WTC11 (cell line): Measurements from ENCODE around the gene TOX4. TPM values are rescaled to one million over a fixed set of nuclear protein-coding genes. Genes with fewer than 3 reads are reported as not detected.
A peak's percentile ranks its signal among the peaks of the same experiment; 100 is the strongest.

Experiments used
- ATAC-seq: fragments of 200-7000 bp; cut with Tn5 transposase; 2 replicates; pipeline ENCODE4 v1.10.0; 2021; ENCODE audit warnings: mild to moderate bottlenecking, moderate library complexity
- CTCF ChIA-PET: fragments of 300-600 bp; sonication (Branson Sonifier 250); formaldehyde crosslinking; loops from one replicate; lab custom pipeline; 2021; ENCODE audit warnings: antibody characterized with exemption; lab: Charles Lee
- POLR2A ChIA-PET: fragments of 350-600 bp; sonication (Branson Sonifier 250); formaldehyde crosslinking; loops from one replicate; lab custom pipeline; 2021; ENCODE audit warnings: antibody characterized with exemption; lab: Charles Lee
- DNase-seq: peaks from one replicate; pipeline ENCODE4 v3.0.0; 2021; ENCODE audit warnings: low spot score
- H3K27ac Mint-ChIP-seq: 2 replicates; pipeline ENCODE4 v1.8.0; 2021; ENCODE audit warnings: mixed read lengths
- H3K27me3 Mint-ChIP-seq: 2 replicates; pipeline ENCODE4 v1.8.0; 2021; ENCODE audit warnings: low read depth, mild to moderate bottlenecking, moderate library complexity, mixed read lengths
- H3K36me3 Mint-ChIP-seq: 2 replicates; pipeline ENCODE4 v1.8.0; 2021; ENCODE audit warnings: mixed read lengths
- H3K4me1 Mint-ChIP-seq: 2 replicates; pipeline ENCODE4 v1.8.0; 2022; ENCODE audit warnings: mixed read lengths
- H3K4me3 Mint-ChIP-seq: 2 replicates; pipeline ENCODE4 v1.8.0; 2021; ENCODE audit warnings: mild to moderate bottlenecking, moderate library complexity, mixed read lengths
- H3K9me3 Mint-ChIP-seq: 2 replicates; pipeline ENCODE4 v1.8.0; 2021; ENCODE audit warnings: mixed read lengths
- AFF4 ChIP-seq: sonication (generic); formaldehyde crosslinking; IDR thresholded peaks from 2 replicates; pipeline ENCODE4 v1.8.1; 2023; ENCODE audit warnings: mild to moderate bottlenecking, missing genetic modification reagents, borderline replicate concordance
- ATF1 ChIP-seq: sonication (generic); formaldehyde crosslinking; IDR thresholded peaks from 2 replicates; pipeline ENCODE4 v1.8.1; 2023; ENCODE audit warnings: mild to moderate bottlenecking, moderate library complexity, missing genetic modification reagents
- ATF2 ChIP-seq: sonication (generic); formaldehyde crosslinking; IDR thresholded peaks from 2 replicates; pipeline ENCODE4 v1.8.1; 2022; ENCODE audit warnings: low read depth, missing genetic modification reagents, borderline replicate concordance
- ATF3 ChIP-seq: sonication (generic); formaldehyde crosslinking; conservative IDR thresholded peaks from 2 replicates; pipeline ENCODE4 v1.8.1; 2022; ENCODE audit warnings: mild to moderate bottlenecking, missing genetic modification reagents
- CBFB ChIP-seq: sonication (generic); formaldehyde crosslinking; IDR thresholded peaks from 2 replicates; pipeline ENCODE4 v1.8.1; 2022; ENCODE audit warnings: mild to moderate bottlenecking, low read depth, missing genetic modification reagents
- ELF4 ChIP-seq: sonication (generic); formaldehyde crosslinking; IDR thresholded peaks from 2 replicates; pipeline ENCODE4 v1.8.1; 2022; ENCODE audit warnings: low read depth, mild to moderate bottlenecking, moderate library complexity, missing genetic modification reagents
- EMX1 ChIP-seq: fragments of 250-450 bp; sonication (Bioruptor Pico); IDR thresholded peaks from 2 replicates; pipeline ENCODE4 v1.8.0; 2021; ENCODE audit warnings: mild to moderate bottlenecking
- IRF1 ChIP-seq: sonication (generic); formaldehyde crosslinking; IDR thresholded peaks from 2 replicates; pipeline ENCODE4 v1.8.0; 2023; ENCODE audit warnings: missing genetic modification reagents
- IRF2 ChIP-seq: sonication (generic); formaldehyde crosslinking; IDR thresholded peaks from 2 replicates; pipeline ENCODE4 v1.8.0; 2022; ENCODE audit warnings: low read depth, missing genetic modification reagents, borderline replicate concordance
- JUN ChIP-seq: sonication (generic); formaldehyde crosslinking; IDR thresholded peaks from 2 replicates; pipeline ENCODE4 v1.8.0; 2023; ENCODE audit warnings: mild to moderate bottlenecking, missing genetic modification reagents
- MYBL2 ChIP-seq: sonication (generic); formaldehyde crosslinking; IDR thresholded peaks from 2 replicates; pipeline ENCODE4 v1.8.1; 2023; ENCODE audit warnings: mild to moderate bottlenecking, moderate library complexity, missing genetic modification reagents
- NFATC4 ChIP-seq: fragments of 250-450 bp; sonication (Bioruptor Pico); IDR thresholded peaks from 2 replicates; pipeline ENCODE4 v1.9.0; 2021; ENCODE audit warnings: mild to moderate bottlenecking
- PRDM15 ChIP-seq: sonication (generic); formaldehyde crosslinking; IDR thresholded peaks from 2 replicates; pipeline ENCODE4 v1.8.0; 2022; ENCODE audit warnings: missing genetic modification reagents
- PRRX2 ChIP-seq: fragments of 250-450 bp; sonication (Bioruptor Pico); IDR thresholded peaks from 2 replicates; pipeline ENCODE4 v1.8.0; 2021; ENCODE audit warnings: mild to moderate bottlenecking
- RORB ChIP-seq: fragments of 250-450 bp; sonication (Bioruptor Pico); IDR thresholded peaks from 2 replicates; pipeline ENCODE4 v1.9.0; 2021; ENCODE audit warnings: mild to moderate bottlenecking
- SMAD3 ChIP-seq: sonication (generic); formaldehyde crosslinking; IDR thresholded peaks from 2 replicates; pipeline ENCODE4 v1.8.0; 2022; ENCODE audit warnings: missing genetic modification reagents, mild to moderate bottlenecking, borderline replicate concordance
- SP1 ChIP-seq: sonication (generic); formaldehyde crosslinking; conservative IDR thresholded peaks from 2 replicates; pipeline ENCODE4 v1.8.1; 2022; ENCODE audit warnings: missing genetic modification reagents
- TCF7 ChIP-seq: sonication (generic); formaldehyde crosslinking; IDR thresholded peaks from 2 replicates; pipeline ENCODE4 v1.8.0; 2022; ENCODE audit warnings: mild to moderate bottlenecking, low read depth, missing genetic modification reagents, moderate library complexity
- ZNF138 ChIP-seq: sonication (generic); formaldehyde crosslinking; conservative IDR thresholded peaks from 2 replicates; pipeline ENCODE4 v1.8.1; 2022; ENCODE audit warnings: mild to moderate bottlenecking, moderate library complexity, missing genetic modification reagents
- ZNF263 ChIP-seq: sonication (generic); formaldehyde crosslinking; IDR thresholded peaks from 2 replicates; pipeline ENCODE4 v1.8.1; 2022; ENCODE audit warnings: low read depth, mild to moderate bottlenecking, moderate library complexity, missing genetic modification reagents
- ZNF416 ChIP-seq: fragments of 250-450 bp; sonication (Bioruptor Pico); IDR thresholded peaks from 2 replicates; pipeline ENCODE4 v1.9.0; 2021; ENCODE audit warnings: mild to moderate bottlenecking, inconsistent platforms
- ZNF671 ChIP-seq: fragments of 250-450 bp; sonication (Bioruptor Pico); IDR thresholded peaks from 2 replicates; pipeline ENCODE4 v1.8.0; 2021; ENCODE audit warnings: mild to moderate bottlenecking
- total RNA-seq: library from RNA; stranded (reverse); gene quantifications from 3 replicates; pipeline ENCODE4 v1.2.3, GENCODE V29; 2021
- TF ChIP-seq, protein P1 (sequence below): sonication (generic); formaldehyde crosslinking; IDR thresholded peaks from 2 replicates; pipeline ENCODE4 v1.8.0; 2022; ENCODE audit warnings: mild to moderate bottlenecking, missing genetic modification reagents
- TF ChIP-seq, protein P2 (sequence below): sonication (generic); formaldehyde crosslinking; IDR thresholded peaks from 2 replicates; pipeline ENCODE4 v1.8.1; 2023; ENCODE audit warnings: mild to moderate bottlenecking, missing genetic modification reagents, moderate library complexity

Gene TOX4
- total RNA-seq, 1 experiment from 2014 or later = 49.1 TPM

DNA sequence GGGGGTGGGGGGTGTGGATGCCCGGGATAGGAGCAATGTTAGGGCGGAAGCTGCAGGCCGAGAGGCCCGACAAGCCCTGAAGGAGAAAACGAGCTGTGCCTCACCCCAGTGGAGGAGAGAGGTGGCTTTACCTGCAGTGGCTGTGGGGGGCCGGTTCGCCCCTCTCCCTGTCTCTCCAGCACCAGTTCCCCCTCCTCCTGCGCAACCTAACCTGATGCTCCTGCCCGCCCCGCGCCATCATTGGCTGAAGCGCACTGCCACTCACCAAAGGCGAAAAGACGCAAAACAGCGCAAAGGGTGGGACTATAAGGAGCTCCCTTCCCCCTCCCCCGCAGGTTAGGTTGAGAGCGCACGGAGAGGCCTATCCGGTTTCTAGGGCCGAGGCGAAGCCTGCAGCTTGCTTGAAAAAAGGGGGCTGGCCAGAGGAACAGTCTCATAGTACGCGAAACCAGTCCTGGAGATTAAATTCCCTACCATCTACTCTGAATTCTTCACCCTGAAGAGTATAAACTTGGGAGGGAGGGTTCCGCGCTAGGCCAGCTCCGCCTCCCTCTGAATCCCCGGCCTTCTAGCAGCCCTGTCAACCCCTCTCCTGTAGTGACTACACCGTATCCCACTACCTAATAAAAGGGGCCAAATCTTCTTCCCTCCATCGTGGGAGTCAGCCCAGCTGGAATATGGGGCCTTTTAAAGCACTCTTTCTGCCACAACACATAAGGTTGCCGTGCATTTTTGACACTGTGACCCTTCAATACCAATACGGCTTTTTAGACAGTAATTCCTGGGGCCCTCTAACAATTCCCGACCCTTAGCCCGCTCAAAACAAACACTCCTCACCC, 39.7 kb upstream of the TOX4 start:
- no peaks in the 10 kb centered on the region for H3K27me3 Mint-ChIP-seq
- peak overlapping the region; percentile 97 for H3K4me3 Mint-ChIP-seq
- no peaks in the 10 kb centered on the region for H3K9me3 Mint-ChIP-seq
- peak; percentile 100 for DNase-seq
- H3K36me3 Mint-ChIP-seq = peaks cover 4% of the 10 kb centered on the region
- peak; percentile 99 for ATAC-seq
- POLR2A ChIA-PET = interaction anchor here (0.6 to 1.6 kb wide), 9 partner anchors 8 to 91 kb away, joined by 3 to 41 read pairs (median 6); partner anchors contain the start of genes CHD8, SALL2 and SUPT16H
- CTCF ChIA-PET = interaction anchor here (0.5 to 1.9 kb wide), 17 partner anchors 13 to 415 kb away, joined by 3 to 37 read pairs (median 4); partner anchors contain the start of genes CHD8, METTL3, RAB2B and SALL2
- H3K4me1 Mint-ChIP-seq = peaks cover 26% of the 10 kb centered on the region
- peak overlapping the region; percentile 96 for H3K27ac Mint-ChIP-seq
- TF ChIP-seq ZNF416 (CRISPR knock-in tag) = peak; percentile 67; the same call in 1 of the 2 replicates
- TF ChIP-seq, protein P1, sequence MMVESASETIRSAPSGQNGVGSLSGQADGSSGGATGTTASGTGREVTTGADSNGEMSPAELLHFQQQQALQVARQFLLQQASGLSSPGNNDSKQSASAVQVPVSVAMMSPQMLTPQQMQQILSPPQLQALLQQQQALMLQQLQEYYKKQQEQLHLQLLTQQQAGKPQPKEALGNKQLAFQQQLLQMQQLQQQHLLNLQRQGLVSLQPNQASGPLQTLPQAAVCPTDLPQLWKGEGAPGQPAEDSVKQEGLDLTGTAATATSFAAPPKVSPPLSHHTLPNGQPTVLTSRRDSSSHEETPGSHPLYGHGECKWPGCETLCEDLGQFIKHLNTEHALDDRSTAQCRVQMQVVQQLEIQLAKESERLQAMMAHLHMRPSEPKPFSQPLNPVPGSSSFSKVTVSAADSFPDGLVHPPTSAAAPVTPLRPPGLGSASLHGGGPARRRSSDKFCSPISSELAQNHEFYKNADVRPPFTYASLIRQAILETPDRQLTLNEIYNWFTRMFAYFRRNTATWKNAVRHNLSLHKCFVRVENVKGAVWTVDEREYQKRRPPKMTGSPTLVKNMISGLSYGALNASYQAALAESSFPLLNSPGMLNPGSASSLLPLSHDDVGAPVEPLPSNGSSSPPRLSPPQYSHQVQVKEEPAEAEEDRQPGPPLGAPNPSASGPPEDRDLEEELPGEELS (CRISPR knock-in tag) = no peak; the same call in 1 of the 2 replicates
- TF ChIP-seq EMX1 (CRISPR knock-in tag) = peak; percentile 51; the same call in 1 of the 2 replicates
- TF ChIP-seq CBFB (CRISPR knock-in tag) = no peak
- no peak for TF ChIP-seq ATF1 (CRISPR knock-in tag)
- no peak for TF ChIP-seq RORB (CRISPR knock-in tag)
- no peak for TF ChIP-seq IRF2
- TF ChIP-seq MYBL2 (CRISPR knock-in tag) = no peak
- no peak for TF ChIP-seq JUN
- no peak for TF ChIP-seq ZNF263 (CRISPR knock-in tag)
- no peak for TF ChIP-seq AFF4 (CRISPR knock-in tag)
- TF ChIP-seq ATF3 (CRISPR knock-in tag) = no peak
- TF ChIP-seq PRRX2 (CRISPR knock-in tag) = peak; percentile 82; the same call in 1 of the 2 replicates
- peak; percentile 95 for TF ChIP-seq SP1 (CRISPR knock-in tag)
- TF ChIP-seq PRDM15 (CRISPR knock-in tag) = no peak
- TF ChIP-seq, protein P2, sequence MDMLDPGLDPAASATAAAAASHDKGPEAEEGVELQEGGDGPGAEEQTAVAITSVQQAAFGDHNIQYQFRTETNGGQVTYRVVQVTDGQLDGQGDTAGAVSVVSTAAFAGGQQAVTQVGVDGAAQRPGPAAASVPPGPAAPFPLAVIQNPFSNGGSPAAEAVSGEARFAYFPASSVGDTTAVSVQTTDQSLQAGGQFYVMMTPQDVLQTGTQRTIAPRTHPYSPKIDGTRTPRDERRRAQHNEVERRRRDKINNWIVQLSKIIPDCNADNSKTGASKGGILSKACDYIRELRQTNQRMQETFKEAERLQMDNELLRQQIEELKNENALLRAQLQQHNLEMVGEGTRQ (CRISPR knock-in tag) = no peak
- TF ChIP-seq ATF2 (CRISPR knock-in tag) = no peak
- TF ChIP-seq IRF1 (CRISPR knock-in tag) = no peak
- no peak for TF ChIP-seq ZNF671 (CRISPR knock-in tag)
- 0 out of 2 replicates have a peak, but pooled peaks have one; percentile 43 for TF ChIP-seq NFATC4
- TF ChIP-seq ELF4 = no peak
- TF ChIP-seq ZNF138 (CRISPR knock-in tag) = no peak
- no peak for TF ChIP-seq TCF7
- TF ChIP-seq SMAD3 (CRISPR knock-in tag) = no peak
